Measurements from ENCODE around the gene TNK2.

TNK2 gene

DNA sequence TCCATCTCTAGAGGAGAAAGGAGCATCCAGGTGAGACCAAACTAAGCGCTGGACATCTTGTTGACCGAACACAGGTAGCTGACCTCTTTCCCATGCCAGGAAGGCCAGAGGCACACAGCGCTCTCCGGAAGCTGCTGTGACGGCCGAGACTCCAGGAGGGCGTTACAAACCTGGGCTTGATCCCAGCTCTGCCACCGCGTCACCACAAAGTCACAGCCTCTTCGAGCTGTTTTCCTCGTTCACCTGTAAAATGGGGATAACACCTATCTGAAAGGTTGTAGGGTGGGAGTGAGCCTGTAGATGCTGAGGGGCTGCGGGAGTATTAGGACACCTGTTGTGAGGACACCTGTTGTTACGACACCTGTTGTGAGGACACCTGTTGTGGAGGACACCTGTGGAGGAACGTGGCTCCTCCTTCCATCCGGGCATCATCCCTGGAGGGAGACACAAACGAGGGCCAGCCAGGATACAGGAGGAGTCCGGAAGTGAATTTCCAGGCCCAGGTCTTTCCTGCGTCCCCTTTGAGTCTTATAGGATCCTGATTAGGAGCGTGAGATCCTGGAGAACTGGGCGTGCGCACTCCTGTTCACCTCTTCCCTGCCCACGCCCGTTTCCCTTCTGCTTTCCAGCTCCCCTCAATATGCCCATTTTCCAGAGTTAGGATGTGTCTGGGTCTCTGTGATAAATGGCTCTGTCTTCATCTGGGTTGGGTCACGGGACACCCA, 94.3 kb downstream of the TNK2 start:
- H3K27ac ChIP-seq, result no peak overlapping the region
- TF ChIP-seq, protein P1, sequence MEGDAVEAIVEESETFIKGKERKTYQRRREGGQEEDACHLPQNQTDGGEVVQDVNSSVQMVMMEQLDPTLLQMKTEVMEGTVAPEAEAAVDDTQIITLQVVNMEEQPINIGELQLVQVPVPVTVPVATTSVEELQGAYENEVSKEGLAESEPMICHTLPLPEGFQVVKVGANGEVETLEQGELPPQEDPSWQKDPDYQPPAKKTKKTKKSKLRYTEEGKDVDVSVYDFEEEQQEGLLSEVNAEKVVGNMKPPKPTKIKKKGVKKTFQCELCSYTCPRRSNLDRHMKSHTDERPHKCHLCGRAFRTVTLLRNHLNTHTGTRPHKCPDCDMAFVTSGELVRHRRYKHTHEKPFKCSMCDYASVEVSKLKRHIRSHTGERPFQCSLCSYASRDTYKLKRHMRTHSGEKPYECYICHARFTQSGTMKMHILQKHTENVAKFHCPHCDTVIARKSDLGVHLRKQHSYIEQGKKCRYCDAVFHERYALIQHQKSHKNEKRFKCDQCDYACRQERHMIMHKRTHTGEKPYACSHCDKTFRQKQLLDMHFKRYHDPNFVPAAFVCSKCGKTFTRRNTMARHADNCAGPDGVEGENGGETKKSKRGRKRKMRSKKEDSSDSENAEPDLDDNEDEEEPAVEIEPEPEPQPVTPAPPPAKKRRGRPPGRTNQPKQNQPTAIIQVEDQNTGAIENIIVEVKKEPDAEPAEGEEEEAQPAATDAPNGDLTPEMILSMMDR (conservative IDR thresholded peaks at IDR 0.05), result no peak
